Mesothelial cell of epicardium (in vitro differentiated cells): ENCODE measurements around the gene TTC38. TPM values are rescaled to one million over a fixed set of nuclear protein-coding genes. Genes with fewer than 3 reads are reported as not detected.

ENCODE experiments used
- DNase-seq, 2 experiments: peaks; one replicate each; pipeline ENCODE4 v3.0.0; 2021; ENCODE audit warnings: low spot score in 2 of 2; ENCODE audit not compliant: unreplicated experiment in 2 of 2
- H3K27ac Mint-ChIP-seq: 2 replicates; pipeline ENCODE4 v1.8.0; 2021; ENCODE audit warnings: mixed read lengths
- H3K27me3 Mint-ChIP-seq: 2 replicates; pipeline ENCODE4 v1.8.0; 2021; ENCODE audit warnings: low read depth, mixed read lengths
- H3K36me3 Mint-ChIP-seq: 2 replicates; pipeline ENCODE4 v1.8.0; 2021; ENCODE audit warnings: mixed read lengths
- H3K4me1 Mint-ChIP-seq: 2 replicates; pipeline ENCODE4 v1.8.0; 2021; ENCODE audit warnings: mixed read lengths
- H3K4me3 Mint-ChIP-seq: 2 replicates; pipeline ENCODE4 v1.8.0; 2021; ENCODE audit warnings: mild to moderate bottlenecking, moderate library complexity, mixed read lengths
- H3K9me3 Mint-ChIP-seq: 2 replicates; pipeline ENCODE4 v1.8.0; 2021; ENCODE audit warnings: mixed read lengths
- total RNA-seq: library from RNA; stranded (reverse); gene quantifications from 3 replicates; pipeline ENCODE4 v1.2.1, GENCODE V29; 2021
- TF ChIP-seq, protein P1 (sequence below): fragments of 200-600 bp; sonication (generic); IDR thresholded peaks from one replicate; pipeline ENCODE4 v1.5.0; 2021; ENCODE audit warnings: antibody characterized with exemption; ENCODE audit not compliant: unreplicated experiment

TTC38 gene
- total RNA-seq, 1 donor from 2014 or later: 30.3 TPM

DNA sequence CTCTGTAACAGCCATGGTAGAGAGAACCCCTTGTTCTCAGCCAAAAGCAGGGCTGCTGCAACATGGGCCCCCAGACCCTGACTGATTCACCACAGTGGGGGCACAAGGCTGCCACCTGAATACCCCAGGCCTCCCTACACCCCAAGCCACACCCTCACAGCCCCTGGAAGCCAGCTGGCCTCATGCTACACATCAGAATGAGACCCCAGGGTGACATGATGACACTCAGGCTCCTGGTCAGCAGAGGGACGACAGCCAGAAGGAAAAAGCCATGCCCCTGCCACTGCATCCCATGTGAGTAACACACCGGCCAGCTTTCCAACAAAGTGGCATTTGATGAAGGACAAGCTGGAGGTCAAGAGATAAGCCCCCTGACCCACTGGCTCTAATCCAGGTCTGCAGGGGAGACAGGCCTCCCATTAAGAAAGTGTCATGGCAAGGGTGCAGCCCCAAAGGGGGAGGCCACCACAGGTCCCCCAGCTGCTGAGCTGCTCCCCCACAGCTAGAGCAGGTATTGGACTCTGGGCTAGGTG, 20.3 kb upstream of the TTC38 start:
- no peaks in the 10 kb centered on the region for H3K9me3 Mint-ChIP-seq
- no peak for DNase-seq
- TF ChIP-seq, protein P1, sequence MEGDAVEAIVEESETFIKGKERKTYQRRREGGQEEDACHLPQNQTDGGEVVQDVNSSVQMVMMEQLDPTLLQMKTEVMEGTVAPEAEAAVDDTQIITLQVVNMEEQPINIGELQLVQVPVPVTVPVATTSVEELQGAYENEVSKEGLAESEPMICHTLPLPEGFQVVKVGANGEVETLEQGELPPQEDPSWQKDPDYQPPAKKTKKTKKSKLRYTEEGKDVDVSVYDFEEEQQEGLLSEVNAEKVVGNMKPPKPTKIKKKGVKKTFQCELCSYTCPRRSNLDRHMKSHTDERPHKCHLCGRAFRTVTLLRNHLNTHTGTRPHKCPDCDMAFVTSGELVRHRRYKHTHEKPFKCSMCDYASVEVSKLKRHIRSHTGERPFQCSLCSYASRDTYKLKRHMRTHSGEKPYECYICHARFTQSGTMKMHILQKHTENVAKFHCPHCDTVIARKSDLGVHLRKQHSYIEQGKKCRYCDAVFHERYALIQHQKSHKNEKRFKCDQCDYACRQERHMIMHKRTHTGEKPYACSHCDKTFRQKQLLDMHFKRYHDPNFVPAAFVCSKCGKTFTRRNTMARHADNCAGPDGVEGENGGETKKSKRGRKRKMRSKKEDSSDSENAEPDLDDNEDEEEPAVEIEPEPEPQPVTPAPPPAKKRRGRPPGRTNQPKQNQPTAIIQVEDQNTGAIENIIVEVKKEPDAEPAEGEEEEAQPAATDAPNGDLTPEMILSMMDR: no peak

DNA sequence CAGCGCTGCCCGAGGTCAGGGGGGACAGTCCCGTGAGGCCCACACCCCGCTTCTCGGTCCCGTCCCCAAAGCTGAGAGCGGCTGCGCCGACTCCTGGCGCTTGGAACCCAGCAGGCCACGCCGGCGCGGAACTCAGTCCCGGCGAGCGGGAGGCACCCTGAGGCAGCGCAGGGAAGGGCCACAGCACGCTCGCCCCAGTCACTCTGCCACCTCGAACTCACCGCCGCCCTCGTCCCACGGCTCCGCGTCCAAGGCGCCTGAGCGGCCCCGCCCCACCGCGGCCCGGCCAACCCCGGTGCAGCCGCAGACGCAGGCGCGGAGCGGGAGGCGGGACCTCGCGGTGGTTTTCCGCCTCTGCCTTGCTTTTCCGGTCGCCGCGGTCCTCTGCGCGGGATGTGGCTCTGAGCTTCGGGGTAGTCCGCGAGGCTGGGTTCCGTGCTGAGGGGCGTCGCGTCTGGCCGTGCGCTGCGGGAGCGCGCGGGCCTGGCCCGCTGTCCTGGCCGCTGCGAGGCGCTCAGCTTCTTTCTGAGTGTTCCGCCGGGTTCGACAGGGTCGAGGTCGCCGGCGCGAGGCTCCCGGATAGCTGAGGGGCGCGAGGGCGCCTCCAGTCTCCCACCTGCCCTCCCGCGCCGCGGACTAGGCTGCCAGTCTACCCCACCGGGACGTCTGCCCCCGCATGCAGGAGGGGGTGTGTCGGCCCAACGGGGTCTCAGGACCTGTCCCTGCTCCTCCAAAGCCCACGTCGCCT, 17.6 kb upstream of the TTC38 start, which contains the start of gene CDPF1:
Gene CDPF1 (minus strand): TSS at position 259 of the 748 bp plus-strand sequence. CDS start 2,009 bp downstream, outside the sequence.
- Mint-ChIP-seq H3K27ac (peak within 1 kb of the TSS; percentile 47), H3K4me3 (peak within 1 kb of the TSS; percentile 68)

More for the DNA sequence above, 20.3 kb upstream of the TTC38 start:
- no peak overlapping the region for H3K27ac Mint-ChIP-seq
- H3K27me3 Mint-ChIP-seq: no peaks in the 10 kb centered on the region
- H3K4me3 Mint-ChIP-seq: no peak overlapping the region
- peaks cover 14% of the 10 kb centered on the region for H3K4me1 Mint-ChIP-seq
- peaks cover 3% of the 10 kb centered on the region for H3K36me3 Mint-ChIP-seq

DNA sequence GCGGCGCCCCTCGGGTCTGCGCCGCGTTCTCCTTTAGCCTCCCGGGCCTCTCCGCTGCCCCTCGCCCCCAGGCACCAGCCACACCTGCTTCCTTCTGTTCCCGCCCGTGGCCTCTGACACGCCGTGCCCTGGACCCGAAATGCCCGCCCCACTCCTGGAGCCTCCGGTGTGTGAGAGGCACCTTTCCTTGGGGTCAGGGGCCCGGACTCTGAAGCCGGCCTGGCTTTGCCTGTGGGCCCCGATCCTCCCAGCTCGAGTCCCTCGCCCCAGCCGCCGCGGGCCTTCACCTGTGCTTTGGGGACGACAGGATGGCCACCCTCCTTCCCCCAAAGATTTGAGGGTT, 17.1 kb upstream of the TTC38 start:
- no peaks in the 10 kb centered on the region for H3K27me3 Mint-ChIP-seq
- TF ChIP-seq, protein P1: no peak
- no peak for DNase-seq
- H3K4me3 Mint-ChIP-seq: peak overlapping the region; percentile 68
- peaks cover 2% of the 10 kb centered on the region for H3K36me3 Mint-ChIP-seq
- H3K27ac Mint-ChIP-seq: no peak overlapping the region
- H3K4me1 Mint-ChIP-seq: peaks cover 14% of the 10 kb centered on the region
- H3K9me3 Mint-ChIP-seq: no peaks in the 10 kb centered on the region

More for the DNA sequence above, 17.6 kb upstream of the TTC38 start, which contains the start of gene CDPF1:
- peak; percentile 77 to 88 for DNase-seq
- Mint-ChIP-seq H3K4me1 (peaks cover 14% of the 10 kb centered on the region), H3K27me3 (no peaks in the 10 kb centered on the region), H3K9me3 (no peaks in the 10 kb centered on the region), H3K36me3 (peaks cover 2% of the 10 kb centered on the region)
- TF ChIP-seq, protein P1: no peak

DNA sequence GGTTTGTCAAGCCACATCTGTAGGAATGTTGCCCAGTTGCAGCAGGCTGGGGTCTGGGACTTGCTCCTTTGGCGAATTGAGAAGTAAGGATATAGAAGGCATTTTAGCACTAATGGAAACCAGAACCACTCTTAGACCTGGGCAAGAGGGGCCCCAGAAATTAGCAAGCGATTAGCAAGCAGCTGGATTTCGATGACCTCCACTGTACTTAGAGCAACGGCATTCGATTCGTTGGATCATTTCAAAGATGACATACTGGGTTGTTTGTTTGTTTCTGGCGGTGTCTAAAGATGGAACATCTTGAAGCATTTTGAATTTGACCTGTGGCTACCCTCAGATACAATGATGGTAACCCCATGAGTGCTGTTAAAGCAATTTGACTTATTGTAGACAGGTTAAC, 16.5 kb upstream of the TTC38 start:
- no peak overlapping the region for H3K27ac Mint-ChIP-seq
- H3K36me3 Mint-ChIP-seq: peaks cover 2% of the 10 kb centered on the region
- DNase-seq: no peak
- no peaks in the 10 kb centered on the region for H3K27me3 Mint-ChIP-seq
- H3K9me3 Mint-ChIP-seq: peaks cover 1% of the 10 kb centered on the region
- H3K4me1 Mint-ChIP-seq: peaks cover 14% of the 10 kb centered on the region
- H3K4me3 Mint-ChIP-seq: peak overlapping the region; percentile 68
- TF ChIP-seq, protein P1: no peak

DNA sequence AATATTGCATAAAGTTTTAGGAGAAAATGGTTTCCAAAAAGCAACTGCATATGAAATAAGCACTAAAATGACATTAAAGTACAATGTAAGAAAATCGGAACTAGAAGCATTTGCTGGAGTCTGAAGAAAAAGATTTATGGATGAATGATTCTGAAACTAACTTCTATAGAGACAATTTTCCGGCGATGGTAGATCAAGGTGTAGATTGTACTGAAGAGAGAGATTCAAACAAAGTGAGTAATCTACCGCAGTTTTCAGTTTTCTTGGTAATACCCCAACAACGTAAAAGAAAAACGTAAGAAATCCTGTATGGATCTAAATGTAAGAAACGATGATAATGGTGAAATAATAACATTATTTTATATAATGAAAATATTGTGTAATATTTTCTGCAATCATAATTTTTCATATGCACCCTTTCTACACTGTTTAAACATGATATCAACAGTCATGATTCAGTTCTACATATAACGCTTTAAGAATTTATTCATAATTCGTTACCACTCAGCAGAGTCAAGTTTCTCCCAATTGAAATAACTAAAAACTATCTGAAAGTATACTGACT, 15.9 kb upstream of the TTC38 start:
- H3K9me3 Mint-ChIP-seq: peaks cover 7% of the 10 kb centered on the region
- H3K4me1 Mint-ChIP-seq: peaks cover 14% of the 10 kb centered on the region
- DNase-seq: no peak
- peak overlapping the region; percentile 68 for H3K4me3 Mint-ChIP-seq
- H3K27ac Mint-ChIP-seq: no peak overlapping the region
- H3K27me3 Mint-ChIP-seq: no peaks in the 10 kb centered on the region
- H3K36me3 Mint-ChIP-seq: peaks cover 2% of the 10 kb centered on the region
- TF ChIP-seq, protein P1: no peak
